Body of pancreas (tissue), 4 donors: ENCODE results near the gene RPS15A.
"Not testable (repeated sequence)": the region's sequence is repeated elsewhere in the genome, so short reads cannot be mapped to it uniquely, and the experiment has no call there.

Experiments
- CTCF ChIP-seq, 7 experiments: fragments of 450-650 bp in 4 of 7; fragments of 200-600 bp in 3 of 7; sonication (generic) in 3 of 7; IDR thresholded peaks; one replicate each; pipeline ENCODE4 v1.5.1; 2016 to 2019; ENCODE audit warnings: antibody characterized with exemption in 7 of 7
- POLR2A ChIP-seq, 3 donors: fragments of 450-650 bp; IDR thresholded peaks; one replicate each; pipeline ENCODE4 v1.6.1; 2016; ENCODE audit warnings: antibody characterized with exemption in 3 of 3, mild to moderate bottlenecking in 2 of 3

GRCh38 chr16:18776334-18776733 lies 13.8 kb downstream of the RPS15A start:
- TF ChIP-seq CTCF, POLR2A (IDR thresholded peaks at IDR 0.05): not testable (repeated sequence)
